OCI-LY3 (cell line): ENCODE data around the gene MEMO1.

Experiments
- EZH2phosphoT487 ChIP-seq: fragments of 200-600 bp; shearing (Covaris generic); IDR thresholded peaks from 2 replicates; pipeline ENCODE4 v1.6.1; 2018; ENCODE audit warnings: antibody characterized with exemption, mixed run types, low read depth
- TF ChIP-seq, protein P1 (sequence below): fragments of 200-600, 300-600 bp; sonication (generic); IDR thresholded peaks from 2 replicates; pipeline ENCODE4 v1.5.1; 2014; ENCODE audit warnings: antibody characterized with exemption, low read length, low read depth

DNA sequence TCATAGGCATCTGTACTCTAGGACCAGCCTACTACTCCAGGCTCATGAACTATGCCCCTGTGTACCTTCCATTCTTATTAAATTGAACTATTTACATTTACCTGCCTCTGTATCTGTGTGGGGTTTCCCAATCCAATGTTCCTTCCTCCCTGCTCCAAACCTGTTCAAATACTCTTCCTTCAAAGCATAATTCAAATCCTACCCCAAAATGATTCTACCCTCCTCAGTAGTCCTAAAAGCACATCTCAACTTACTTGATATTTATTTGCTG, 3.8 kb downstream of the MEMO1 start:
- TF ChIP-seq, protein P1, sequence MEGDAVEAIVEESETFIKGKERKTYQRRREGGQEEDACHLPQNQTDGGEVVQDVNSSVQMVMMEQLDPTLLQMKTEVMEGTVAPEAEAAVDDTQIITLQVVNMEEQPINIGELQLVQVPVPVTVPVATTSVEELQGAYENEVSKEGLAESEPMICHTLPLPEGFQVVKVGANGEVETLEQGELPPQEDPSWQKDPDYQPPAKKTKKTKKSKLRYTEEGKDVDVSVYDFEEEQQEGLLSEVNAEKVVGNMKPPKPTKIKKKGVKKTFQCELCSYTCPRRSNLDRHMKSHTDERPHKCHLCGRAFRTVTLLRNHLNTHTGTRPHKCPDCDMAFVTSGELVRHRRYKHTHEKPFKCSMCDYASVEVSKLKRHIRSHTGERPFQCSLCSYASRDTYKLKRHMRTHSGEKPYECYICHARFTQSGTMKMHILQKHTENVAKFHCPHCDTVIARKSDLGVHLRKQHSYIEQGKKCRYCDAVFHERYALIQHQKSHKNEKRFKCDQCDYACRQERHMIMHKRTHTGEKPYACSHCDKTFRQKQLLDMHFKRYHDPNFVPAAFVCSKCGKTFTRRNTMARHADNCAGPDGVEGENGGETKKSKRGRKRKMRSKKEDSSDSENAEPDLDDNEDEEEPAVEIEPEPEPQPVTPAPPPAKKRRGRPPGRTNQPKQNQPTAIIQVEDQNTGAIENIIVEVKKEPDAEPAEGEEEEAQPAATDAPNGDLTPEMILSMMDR: no peak
- no peak for TF ChIP-seq EZH2phosphoT487
